ENCODE data around the gene TUBB4A. TPM values are rescaled to one million over a fixed set of nuclear protein-coding genes. Genes with fewer than 3 reads are reported as not detected.

Gene TUBB4A
- polyA plus RNA-seq, 10 donors, result 0.16 to 1.8 (median 0.76) TPM

DNA sequence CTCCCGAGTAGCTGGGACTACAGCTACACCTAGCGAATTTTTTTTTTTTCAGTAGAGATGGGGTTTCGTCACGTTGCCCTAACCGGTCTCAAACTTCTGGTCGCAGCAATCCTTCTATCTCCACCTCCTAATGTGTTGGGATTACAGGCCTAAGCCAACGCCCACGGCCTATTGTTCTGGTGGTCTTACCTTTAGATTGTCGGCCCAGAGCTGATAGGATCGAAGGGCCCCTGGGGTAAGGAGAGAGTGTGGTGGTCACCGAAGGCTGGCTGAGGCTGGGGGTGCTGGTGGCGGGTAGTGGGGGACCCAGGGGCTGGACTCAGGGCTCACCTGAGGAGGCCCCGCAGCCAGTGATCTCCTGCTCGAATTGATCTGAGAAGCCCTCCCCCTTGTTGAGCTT, 31.0 kb downstream of the TUBB4A start:
- DNase-seq, result no peak

GRCh38 chr19:6470173-6470572, 31.9 kb downstream of the TUBB4A start:
- DNase-seq, result no peak

DNA sequence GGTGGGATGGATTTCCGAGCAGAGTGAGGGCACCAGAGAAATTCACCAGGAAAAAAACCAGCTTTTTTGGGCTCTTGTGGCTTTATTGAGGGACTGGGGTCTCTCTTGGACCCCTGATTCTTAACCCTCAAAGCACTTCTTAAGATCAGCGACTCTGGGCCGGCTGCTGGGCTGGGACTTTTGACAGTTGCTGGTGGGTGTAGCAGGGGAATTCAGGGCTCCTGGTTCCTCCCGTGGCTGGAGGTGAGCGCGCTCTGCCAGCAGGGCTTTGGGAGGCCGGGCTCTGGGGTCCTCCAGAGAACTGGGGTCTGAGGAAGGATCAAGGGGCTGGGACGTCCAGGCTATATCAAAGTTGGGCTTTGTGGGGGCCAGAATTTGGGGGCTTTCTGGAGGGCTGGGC, 34.7 kb downstream of the TUBB4A start:
- DNase-seq, result no peak

- DNase-seq, result no peak
Observed at GRCh38 chr19:6466526-6467248, 35.4 kb downstream of the TUBB4A start.

DNA sequence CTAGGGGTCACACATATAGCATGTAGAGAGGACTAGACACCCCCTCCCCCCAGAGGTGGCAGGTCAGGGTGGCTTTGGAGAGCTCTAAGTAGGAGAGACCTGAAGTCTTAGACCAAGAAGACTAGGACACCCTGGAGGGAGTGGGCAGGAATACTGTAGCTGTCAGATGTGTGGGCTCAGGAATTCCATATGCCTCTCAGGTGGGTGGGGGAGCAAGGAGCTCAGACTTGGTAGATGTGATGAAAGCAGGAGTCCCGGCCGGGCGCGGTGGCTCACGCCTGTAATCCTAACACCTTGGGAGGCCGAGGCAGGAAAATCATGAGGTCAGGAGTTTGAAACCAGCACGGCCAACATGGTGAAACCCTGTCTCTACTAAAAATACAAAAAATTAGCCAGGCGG, 36.4 kb downstream of the TUBB4A start:
- no peak for DNase-seq

DNA sequence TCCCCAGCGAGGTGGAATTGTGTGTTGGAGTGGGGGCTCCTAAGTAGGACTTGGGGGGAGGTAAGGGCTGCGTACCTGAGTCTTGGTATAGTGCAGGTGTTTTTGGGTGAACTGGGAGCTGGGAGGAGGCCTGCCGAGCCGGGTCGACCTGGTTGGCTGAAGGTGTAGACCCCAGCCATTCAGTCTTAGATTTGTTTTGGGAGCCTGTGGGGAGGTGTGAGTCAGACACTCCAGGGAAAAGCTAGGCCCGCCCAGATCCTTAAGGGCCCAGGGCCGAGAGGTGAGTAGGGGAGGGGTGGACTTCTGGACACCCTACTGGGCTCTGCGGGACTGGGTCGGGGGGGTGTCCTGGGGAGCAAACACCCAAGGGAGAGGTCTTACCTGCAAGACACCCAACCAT, 37.1 kb downstream of the TUBB4A start:
- no peak for DNase-seq

DNA sequence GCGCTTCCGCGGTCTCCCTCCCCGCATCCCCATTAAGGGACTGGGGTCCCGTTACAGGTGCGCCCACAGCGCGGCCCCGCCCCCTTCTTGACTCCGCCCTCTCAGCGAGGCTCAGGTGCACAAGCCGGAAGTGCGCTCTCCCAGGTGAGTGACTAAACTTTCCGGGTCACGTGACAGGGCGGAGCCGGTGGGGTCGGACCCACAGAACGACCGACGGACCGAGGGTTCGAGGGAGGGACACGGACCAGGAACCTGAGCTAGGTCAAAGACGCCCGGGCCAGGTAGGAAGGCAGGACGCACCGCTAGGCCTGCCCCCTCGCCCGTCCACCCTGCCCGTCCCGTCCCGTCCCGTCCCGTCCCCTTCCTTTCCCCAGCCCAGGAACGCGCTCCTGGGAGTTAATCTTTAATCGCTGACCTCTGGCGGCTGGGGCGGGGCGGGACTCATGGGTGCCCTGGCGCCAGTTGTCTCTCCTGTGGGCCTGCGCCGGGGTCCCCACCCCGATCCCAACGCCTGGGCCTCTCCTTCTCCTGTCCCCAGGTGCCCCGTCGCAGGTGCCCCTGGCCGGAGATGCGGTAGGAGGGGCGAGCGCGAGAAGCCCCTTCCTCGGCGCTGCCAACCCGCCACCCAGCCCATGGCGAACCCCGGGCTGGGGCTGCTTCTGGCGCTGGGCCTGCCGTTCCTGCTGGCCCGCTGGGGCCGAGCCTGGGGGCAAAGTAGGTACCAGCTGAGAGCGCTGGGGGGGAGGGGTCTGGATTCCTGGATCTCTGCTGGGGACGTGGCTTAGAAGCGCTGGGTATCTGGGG, 37.8 kb downstream of the TUBB4A start, which contains the start of gene CRB3:
CRB3 (plus strand) TSS at position 202 of the 804 bp plus-strand sequence; CDS start at position 633, 431 bp downstream.
- no peak for DNase-seq

GRCh38 chr19:6460099-6460884, 41.8 kb downstream of the TUBB4A start:
- peak; percentile 99 for DNase-seq

GRCh38 chr19:6459262-6460098, 42.6 kb downstream of the TUBB4A start, which contains the start of gene SLC25A23:
TSS of gene SLC25A23 (minus strand) at chr19:6459792. CDS start at chr19:6459628, 164 bp downstream.
- DNase-seq, result peak; percentile 78 to 93 (median 83)

- DNase-seq, result peak in 1 of 3 donors; percentile 30
Observed at GRCh38 chr19:6458695-6459261, 43.3 kb downstream of the TUBB4A start.

DNA sequence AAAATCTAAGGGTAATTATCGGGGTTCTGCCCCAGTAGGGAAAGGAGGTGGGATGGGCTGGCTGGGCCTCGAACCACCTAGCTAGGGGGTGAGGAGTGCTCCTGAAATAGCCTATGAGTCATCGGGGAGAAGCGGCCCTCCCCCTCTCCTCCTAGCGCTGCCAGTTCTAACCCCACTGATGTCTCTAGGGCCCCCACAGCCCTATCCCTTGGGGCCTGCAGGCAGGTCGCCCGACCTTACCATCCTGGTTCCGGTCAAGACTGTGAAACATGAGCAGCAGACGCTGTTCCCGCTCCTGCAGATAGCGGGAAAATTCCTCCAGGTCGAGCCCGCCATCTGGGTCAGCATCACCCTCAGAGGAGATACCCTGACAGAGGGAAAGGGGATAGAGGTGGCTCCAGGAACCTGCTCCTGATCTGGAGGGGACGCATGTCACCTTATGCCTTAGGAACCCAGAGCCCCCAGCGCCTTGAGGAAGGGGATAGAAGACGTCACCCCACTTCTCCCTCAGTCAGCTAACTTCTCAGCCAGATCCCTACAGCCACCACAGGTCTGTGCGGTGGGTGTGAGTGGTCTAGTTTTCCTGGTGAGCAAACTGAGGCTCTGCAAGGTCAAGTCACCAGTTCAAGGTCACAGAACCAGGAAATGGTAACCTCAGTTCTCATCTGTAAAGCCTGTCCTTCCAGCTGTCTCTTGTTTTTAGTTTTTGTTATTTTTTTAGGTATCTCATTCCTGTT, 44.0 kb downstream of the TUBB4A start:
- no peak for DNase-seq

- no peak for DNase-seq
Observed at GRCh38 chr19:6455924-6456323, 46.2 kb downstream of the TUBB4A start.

DNA sequence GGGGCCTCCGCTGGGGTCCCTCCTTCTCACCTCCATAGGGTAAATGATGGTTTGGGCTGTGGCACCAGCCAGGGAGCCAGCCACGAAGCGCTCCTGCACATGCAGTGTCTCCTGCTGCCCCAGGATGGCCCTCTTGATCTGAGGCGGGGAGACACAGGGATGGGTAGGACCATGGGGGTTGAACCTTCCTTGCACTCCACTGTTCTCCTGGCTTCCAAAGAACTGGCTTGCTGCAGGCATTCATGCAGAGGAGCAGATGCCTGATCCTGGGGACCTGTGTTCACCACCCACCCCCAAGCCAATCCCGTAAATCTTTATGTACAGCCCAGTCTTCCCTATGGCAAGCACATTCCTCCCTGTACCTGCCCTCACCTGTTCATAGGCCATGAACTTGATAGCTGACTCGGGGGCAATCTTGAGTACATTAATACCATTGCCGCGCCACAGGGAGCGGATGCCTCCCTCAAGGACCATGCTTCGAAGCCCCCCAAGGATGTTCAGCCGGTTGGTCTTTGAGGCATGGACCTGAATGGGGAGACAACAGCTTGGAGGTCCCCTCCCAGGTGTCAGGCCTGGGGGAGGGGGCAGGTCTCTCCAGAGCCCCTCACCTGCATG, 48.1 kb downstream of the TUBB4A start:
- DNase-seq, result no peak

- DNase-seq, result no peak
Observed at GRCh38 chr19:6452899-6453298, 49.2 kb downstream of the TUBB4A start.

DNA sequence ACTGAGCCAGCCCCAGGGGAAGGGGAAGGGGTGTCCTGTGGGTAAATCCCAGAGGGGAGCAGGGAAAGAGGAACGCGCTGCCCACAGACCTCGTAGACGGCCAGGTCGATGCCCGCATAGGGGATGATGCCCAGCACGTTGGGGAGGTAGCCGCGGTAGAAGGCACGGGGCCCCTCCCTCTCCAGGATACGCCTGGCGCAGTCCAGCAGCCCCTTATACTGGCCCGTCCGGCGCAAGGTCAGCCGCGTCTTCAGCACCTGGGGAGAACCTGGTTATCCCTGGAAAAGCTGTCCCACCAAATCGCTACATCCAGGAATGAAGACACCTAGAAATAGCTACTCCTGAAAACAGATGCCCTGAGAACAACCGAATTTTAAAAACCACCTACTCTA, 49.9 kb downstream of the TUBB4A start:
- DNase-seq, result no peak

DNA sequence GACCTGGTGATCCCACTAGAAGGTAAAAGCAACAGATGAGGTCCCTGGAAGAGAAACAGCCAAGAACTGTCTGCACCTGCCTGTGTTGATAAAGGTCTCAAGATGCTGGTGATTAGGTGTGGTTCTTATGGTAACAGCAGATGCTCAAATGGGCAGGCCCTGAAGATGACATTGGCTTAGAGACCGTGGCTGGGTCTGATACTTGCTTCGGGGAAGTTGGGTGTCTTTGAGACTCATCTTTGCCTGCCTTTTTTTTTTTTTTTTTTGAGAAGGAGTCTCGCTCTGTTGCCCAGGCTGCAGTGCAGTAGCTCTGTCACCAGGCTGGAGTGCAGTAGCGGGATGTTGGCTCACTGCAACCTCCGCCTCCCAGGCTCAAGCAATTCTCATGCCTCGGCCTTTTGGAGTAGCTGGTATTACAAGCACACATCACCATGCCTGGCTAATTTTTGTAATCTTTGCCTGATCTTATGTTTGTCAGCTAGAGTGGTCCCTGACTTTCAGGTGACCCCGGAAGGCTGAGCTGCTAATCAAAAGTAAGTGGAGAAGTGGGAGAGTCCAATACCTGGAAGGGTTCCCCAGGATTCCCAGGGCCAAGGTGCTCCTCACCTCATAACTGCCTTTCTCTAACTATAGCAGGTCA, 50.4 kb downstream of the TUBB4A start:
- no peak for DNase-seq

GRCh38 chr19:6450166-6450565, 51.9 kb downstream of the TUBB4A start:
- DNase-seq, result no peak

GRCh38 chr19:6448045-6448444, 54.1 kb downstream of the TUBB4A start:
- DNase-seq, result no peak

DNA sequence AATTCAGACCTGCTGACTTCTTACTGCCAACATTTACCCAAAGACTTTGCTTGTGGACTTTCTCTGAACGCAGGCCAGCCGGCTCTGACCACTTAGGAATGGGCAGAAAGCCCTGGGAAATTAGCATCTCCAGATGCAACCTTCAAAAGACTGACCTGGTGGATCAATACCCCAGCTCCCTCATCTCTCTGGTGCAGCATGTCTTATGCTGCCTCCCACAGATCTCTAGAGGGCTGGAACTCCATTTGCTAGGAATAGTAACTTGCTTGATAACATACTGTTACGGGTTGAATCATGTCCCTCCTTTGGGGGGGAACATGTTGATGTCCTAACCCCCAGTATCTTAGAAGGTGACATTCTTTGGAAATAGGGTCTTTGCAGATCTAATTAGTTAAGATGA, 55.7 kb downstream of the TUBB4A start:
- DNase-seq, result no peak

Data from muscle of back (tissue), 11 donors.